GM18498 (cell line): ENCODE data around the gene CYP46A1.

ENCODE experiments used
- ATAC-seq: cut with Tn5 transposase; IDR thresholded peaks from one replicate; pipeline ENCODE4 v1.9.1; 2021; ENCODE audit warnings: mild to moderate bottlenecking, moderate library complexity; ENCODE audit not compliant: unreplicated experiment

Gene CYP46A1

DNA sequence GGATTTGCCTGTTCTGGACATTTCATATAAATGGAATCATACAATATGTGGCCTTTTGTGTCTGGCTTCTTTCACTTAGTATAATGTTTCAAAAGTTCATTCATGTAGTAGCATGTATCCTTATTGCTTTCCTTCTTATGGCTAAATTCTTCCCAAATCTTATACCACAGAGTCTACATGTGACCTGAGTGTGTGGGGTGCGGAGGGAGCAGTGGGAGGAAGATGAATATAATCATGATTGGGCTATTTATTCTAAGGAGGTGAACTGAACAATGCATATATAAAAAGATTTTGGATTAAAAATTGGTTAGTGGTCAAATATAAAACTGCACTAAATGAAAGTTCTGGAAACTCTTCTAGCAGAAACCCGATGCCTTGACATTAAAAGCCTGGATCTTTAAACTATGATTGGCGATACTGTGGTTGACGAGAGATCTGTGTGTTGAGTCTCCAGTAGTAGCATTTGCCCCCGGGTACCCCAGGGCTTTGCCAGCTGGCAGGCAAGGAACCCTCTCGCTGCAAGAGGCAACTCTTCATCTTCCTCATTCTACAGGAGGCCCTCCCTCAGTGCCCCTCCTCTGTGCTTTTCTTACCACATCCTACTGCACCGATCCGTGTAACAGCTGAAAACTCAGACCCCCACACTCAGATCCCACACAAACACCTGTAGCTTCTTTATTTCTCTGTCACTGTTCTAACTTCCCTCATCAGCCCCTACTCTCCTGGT, 2.6 kb downstream of the CYP46A1 start:
- ATAC-seq = no peak

GRCh38 chr14:99687284-99688209, 3.4 kb downstream of the CYP46A1 start:
- ATAC-seq = no peak

- no peak for ATAC-seq
Measured at GRCh38 chr14:99688210-99688581, 4.1 kb downstream of the CYP46A1 start.

GRCh38 chr14:99688629-99689028, 4.5 kb downstream of the CYP46A1 start:
- no peak for ATAC-seq

DNA sequence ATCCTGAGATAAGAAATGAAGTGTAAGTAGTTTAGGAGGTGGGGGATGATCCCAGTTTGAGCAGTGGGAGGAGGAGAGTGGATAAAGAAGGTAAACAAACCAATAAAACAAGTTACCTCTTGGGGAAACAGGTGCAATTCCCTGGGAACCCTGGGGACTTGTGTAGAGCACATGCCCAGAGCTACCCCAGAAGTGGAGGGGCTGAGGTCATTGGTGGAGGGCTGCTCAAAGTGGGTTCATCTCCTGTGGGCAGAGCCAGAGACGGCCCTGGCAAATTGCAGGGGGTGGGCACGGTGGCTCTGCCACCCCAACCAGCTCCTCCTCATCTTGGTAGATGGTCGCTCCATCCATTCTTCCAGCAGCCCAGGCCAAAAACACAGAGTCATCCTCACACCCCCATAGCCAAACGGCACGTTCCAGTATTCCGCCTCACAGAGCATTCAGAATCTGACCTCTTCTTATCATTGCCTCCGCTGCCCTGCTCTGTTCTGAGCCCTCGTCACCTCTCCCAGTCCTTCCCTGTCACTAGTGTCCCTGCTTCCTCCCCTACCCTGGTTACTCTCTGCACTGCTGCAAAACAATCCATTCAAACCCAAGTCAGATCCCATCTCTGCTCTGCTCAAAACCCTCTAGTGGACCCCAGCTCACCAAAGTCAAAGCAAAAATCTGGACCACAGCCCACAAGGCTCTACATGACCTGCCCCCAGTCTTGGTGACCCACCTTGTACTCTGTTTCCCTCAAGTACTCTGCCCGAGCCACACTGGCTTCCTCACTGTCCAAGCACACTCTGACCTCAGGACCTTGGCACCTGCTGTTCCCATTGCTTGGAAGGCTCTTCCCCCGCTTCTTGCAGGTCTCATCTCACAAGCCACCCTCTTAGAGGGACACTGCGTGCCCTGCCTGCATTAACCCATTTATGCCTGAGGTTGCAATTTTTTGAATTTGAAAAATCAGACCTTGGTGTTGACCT, 5.5 kb downstream of the CYP46A1 start:
- ATAC-seq = no peak

DNA sequence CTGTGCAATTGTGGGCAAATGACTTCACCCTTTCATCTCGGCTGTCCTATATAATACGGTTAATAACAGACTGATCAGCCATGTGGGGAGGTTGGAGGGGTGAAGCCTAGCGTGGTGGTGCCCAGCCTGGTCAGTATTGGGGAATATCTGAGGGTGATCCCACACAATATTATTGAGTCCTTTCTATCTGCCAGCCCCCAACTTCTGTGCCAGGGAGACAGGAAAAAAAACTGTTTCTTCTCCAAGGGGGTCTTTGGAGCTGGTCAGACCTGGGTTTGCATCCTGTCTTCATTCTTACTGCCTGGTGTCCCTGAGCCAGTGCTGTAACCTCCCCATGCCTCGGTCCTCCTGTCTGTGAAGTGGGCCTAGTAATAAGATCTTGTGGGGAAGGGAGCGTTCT, 6.5 kb downstream of the CYP46A1 start:
- no peak for ATAC-seq

DNA sequence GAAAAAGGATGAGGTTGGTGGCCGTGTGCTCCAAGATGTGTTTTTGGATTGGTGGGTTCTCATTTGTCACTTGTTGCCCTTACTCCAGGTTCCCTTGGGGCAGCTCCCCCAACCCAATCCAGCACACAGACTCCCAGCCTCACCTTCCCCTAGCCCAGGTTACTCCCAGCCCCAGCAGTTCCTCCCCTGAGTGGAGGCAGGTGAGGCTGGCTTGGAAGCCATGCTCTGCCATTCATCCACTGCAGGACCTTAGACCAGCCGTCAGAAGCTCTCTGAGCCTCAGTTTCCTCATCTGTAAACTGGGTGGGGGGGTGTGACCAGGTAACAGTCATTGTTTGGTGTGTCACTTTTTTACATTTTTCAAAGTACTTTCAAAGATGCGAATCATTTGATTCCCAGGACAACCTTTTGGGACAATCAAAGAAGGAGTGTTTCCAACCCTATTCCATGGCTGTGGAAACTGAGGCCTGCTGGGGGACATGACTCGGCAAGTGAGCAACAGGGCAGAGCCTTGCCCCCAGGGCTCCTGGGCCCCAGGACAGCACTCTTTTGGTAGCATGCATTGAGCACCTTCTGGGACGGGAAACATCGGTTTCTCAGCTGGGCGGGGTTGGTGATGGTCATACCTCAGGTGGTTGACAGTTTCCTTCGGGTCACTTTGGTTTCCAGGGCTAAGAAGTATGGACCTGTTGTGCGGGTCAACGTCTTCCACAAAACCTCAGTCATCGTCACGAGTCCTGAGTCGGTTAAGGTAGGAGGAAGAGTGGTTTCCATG, 7.2 kb downstream of the CYP46A1 start:
- ATAC-seq = no peak

GRCh38 chr14:99693918-99694317, 9.8 kb downstream of the CYP46A1 start:
- ATAC-seq = no peak

- no peak for ATAC-seq
Measured at GRCh38 chr14:99696929-99697328, 12.8 kb downstream of the CYP46A1 start.

DNA sequence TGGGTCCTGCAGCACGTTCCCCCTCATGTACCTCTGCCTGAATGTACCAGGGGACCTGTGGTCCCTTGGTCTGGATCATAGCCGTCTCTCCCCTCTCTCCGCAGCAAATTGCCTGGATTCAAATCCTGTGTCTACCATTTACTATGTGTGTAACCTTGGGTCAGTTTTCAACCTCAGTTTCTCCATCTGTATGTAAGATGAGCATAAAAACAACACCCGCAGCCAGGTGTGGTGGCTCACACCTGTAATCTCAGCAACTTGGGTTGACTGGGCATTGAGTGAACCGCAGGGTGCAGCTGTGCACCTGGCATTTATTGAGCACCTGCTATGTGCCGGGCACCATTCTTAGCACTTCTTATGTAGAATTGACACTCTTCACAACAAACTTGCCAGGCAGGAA, 14.1 kb downstream of the CYP46A1 start:
- ATAC-seq = no peak

DNA sequence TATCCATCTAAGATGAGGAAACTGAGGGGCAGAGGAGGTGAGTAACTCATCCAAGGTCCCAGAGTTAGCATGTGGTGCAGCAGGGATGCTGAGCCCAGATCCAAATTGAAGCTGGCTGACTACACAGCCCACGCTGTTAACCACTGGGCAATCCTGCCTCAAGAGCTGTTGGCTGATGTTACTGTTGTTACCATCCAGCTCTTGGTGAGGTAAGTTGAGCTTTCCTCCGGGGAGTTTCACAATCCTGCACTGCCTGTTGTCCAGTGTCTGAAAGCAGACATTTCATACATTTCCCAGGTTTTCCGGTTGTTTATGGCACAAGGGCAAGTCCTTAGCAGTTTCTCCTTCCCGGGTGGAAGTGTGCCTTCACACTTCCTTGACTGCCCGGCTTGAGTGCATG, 14.5 kb downstream of the CYP46A1 start:
- ATAC-seq = no peak

DNA sequence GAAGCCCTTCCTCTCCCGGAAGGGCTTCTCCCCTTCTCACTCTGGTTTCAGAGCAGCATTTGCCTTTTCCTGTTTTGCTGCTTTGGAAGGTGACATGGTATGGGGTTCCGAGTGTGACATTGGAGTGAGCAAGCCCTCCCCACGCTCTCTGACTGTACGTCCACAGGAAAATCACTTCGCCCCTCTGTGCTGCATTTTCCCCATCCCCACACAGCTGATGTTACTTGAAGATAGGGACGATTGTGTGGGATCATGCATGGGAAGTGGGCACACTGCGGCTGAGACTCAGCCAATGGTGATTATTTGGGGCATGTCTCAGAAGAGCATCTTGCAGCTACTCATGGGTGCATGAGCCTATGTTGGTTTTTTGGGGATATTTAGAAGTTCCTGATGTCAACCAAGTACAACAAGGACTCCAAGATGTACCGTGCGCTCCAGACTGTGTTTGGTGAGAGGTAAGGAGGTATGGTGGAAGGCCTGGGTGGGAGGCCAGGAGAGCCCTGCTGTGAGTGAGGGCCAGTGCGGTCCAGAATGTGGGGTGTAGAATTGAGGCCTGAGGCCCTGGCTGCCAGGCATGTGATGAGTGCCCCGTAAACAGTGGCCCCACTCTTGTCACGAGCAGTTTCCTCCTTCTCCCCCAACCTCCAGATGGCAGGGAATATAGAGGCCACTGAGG, 15.1 kb downstream of the CYP46A1 start:
- no peak for ATAC-seq

DNA sequence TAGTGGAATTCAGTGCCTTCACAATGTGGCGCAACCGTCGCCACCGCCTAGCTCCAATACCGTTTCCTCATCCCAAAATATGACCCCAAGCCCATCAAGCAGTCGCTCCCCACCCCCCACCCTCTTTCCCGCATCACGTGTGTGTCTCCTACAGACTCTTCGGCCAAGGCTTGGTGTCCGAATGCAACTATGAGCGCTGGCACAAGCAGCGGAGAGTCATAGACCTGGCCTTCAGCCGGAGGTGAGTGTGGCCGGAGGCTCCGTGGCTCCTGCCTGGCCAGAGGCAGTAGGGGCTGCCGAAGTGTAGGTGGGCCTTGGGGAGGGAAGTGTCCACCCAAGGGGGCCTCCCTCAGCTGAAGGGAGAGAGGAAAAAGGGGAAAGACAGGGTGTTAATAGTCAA, 15.8 kb downstream of the CYP46A1 start:
- ATAC-seq = no peak

GRCh38 chr14:99700379-99700778, 16.3 kb downstream of the CYP46A1 start:
- ATAC-seq = no peak

- ATAC-seq = no peak
Measured at GRCh38 chr14:99701260-99701659, 17.2 kb downstream of the CYP46A1 start.

- no peak for ATAC-seq
Measured at GRCh38 chr14:99702115-99702514, 18.0 kb downstream of the CYP46A1 start.

DNA sequence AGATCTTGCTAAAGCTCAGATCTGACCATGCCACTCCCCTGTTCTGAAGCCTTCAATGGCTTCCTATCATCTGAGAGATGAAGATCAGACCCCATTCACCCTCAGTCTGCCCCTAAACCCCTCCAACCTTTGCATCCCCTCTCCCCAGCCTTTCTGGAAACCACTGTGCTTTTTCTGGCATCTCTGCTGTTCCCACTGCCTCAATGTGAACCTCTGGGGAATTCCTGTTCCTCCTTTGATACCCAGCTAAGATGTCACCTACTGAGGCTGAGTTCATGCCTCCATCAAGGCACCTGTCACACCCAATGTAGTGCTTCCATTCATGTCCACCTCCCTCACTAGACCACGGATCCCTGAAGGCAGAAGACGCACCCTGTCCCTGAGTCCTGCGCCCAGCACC, 19.3 kb downstream of the CYP46A1 start:
- no peak for ATAC-seq

GRCh38 chr14:99704037-99704436, 19.9 kb downstream of the CYP46A1 start:
- ATAC-seq = no peak

- ATAC-seq = no peak
Measured at GRCh38 chr14:99706107-99706900, 22.2 kb downstream of the CYP46A1 start.
